SJCRH30 (cell line): ENCODE measurements around the gene HOXD13. TPM values are rescaled to one million over a fixed set of nuclear protein-coding genes. Genes with fewer than 3 reads are reported as not detected.

Experiments
- total RNA-seq: library from RNA; depleted of rRNA; stranded (reverse); fragments of >200 nt; shearing (Covaris generic); gene quantifications from 2 replicates; pipeline ENCODE4 v1.2.3, GENCODE V29; 2014; rRNA removed

Gene HOXD13
- total RNA-seq, 1 experiment from 2014 or later = 13.6 TPM

Other genes starting within 250 kb of the HOXD13 start
- 29.4 and 29.5 TPM in 2 replicates for gene LNPK, start 90.5 kb upstream of the HOXD13 start, total RNA-seq
- gene EVX2, start 8.8 kb upstream of the HOXD13 start, total RNA-seq = not detected in 2 replicates
- 0.10 TPM in 1 of 2 replicates, not detected in the other for gene HOXD12, start 7.1 kb downstream of the HOXD13 start, total RNA-seq
- gene HOXD11, start 14.6 kb downstream of the HOXD13 start, total RNA-seq = 3.1 and 3.7 TPM in 2 replicates
- 1.3 and 2.2 TPM in 2 replicates for gene HOXD10, start 24.1 kb downstream of the HOXD13 start, total RNA-seq
- gene HOXD9, start 30.0 kb downstream of the HOXD13 start, total RNA-seq = 3.9 and 4.4 TPM in 2 replicates
- gene HOXD8, start 37.0 kb downstream of the HOXD13 start, total RNA-seq = 8.6 and 9.9 TPM in 2 replicates
- not detected in 2 replicates for gene HOXD4, start 58.8 kb downstream of the HOXD13 start, total RNA-seq
- gene HOXD3, start 64.6 kb downstream of the HOXD13 start, total RNA-seq = not detected in 2 replicates
- gene HOXD1, start 95.9 kb downstream of the HOXD13 start, total RNA-seq = 0.06 TPM in 1 of 2 replicates, not detected in the other
- 38.0 and 39.3 TPM in 2 replicates for gene MTX2, start 176.7 kb downstream of the HOXD13 start, total RNA-seq